Measurements from ENCODE around the gene CHST5. TPM values are rescaled to one million over a fixed set of nuclear protein-coding genes. Genes with fewer than 3 reads are reported as not detected.
"Not testable (repeated sequence)": the region's sequence is repeated elsewhere in the genome, so short reads cannot be mapped to it uniquely, and the experiment has no call there.

CHST5 gene
- total RNA-seq, 2 donors from 2014 or later, result 0.26 to 1.1 TPM

DNA sequence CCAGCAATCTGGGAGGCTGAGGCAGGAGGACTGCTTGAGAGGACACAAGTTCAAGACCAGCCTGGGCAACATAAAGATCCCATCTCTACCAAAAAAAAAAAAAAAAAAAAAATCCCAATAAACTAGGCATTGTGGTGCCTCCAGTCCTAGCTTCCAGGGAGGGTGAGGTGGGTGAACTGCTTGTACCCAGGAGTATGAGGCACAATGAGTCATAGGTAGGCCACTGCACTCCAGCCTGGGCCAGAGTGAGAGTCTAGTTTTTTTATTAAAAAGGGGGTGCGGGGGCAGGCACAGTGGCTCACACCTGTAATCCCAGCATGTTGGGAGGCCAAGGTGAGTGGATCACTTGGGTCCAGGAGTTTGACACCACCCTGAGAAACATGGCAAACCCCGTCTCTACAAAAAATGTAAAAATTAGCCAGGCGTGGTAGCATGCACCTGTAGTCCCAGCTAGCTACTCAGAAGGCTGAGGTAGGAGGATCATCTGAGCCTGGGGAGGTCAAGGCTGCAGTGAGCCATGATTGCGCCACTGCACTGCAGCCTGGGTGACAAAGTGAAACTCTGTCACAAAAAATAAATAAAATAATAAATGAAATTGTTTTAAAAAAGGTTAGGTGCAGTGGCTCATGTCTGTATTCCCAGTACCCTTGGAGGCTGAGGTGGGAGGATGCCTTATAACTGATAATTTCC lies 32.8 kb downstream of the CHST5 start:
- Histone ChIP-seq H3K27me3 (ENCODE audit: control insufficient read depth, insufficient read depth, low read length, poor library complexity, severe bottlenecking) (peaks cover 32% of the 10 kb centered on the region), H3K9ac (ENCODE audit: extremely low read depth, low read length, poor library complexity, severe bottlenecking) (no peak overlapping the region), H3K27ac (ENCODE audit: low read depth, low read length) (no peak overlapping the region), H3K36me3 (ENCODE audit: control insufficient read depth, insufficient read depth, low read length) (no peaks in the 10 kb centered on the region), H3K4me3 (ENCODE audit: low read length) (no peak overlapping the region), H3K4me1 (ENCODE audit: control insufficient read depth, insufficient read depth, low read length) (no peaks in the 10 kb centered on the region), H3K9me3 (ENCODE audit: control insufficient read depth, low read length) (no peaks in the 10 kb centered on the region)
- Mint-ChIP-seq H3K9me3 (no peaks in the 10 kb centered on the region), H3K4me3 (no peak overlapping the region), H3K4me1 (peaks cover 7% of the 10 kb centered on the region), H3K36me3 (ENCODE audit: low read depth) (no peaks in the 10 kb centered on the region), H3K27me3 (ENCODE audit: insufficient read depth) (peaks cover 45% of the 10 kb centered on the region), H3K27ac (no peak overlapping the region)
- 91 to 93% methylated on average over 2 to 3 of the region's 4 CpGs for WGBS, 2 experiments (ENCODE audit: insufficient coverage in 1 of 2, insufficient read length in 1 of 2)
- no peak for TF ChIP-seq CTCF (conservative IDR thresholded peaks at IDR 0.05)
- no peak for DNase-seq

DNA sequence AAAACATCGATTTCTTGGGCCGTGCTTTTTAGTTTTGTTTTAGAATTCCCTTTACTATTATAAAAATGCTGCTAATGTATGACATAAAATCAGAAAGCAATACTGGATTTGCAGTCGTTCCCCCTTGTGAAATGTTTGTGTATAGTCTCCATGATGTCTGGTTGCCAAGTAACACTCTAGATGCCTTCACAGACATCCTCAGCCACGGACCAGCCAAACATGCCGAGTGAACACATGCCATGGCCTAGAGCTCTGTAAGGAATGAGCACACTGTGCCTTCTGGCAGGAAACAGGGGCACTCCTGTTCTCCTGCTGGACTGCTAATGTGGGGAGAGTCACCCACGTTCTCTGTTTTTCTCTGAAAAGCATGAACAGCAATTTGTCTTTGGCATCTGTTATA lies 34.1 kb downstream of the CHST5 start:
- not testable (repeated sequence) for H3K4me1 Mint-ChIP-seq; H3K36me3 ChIP-seq (ENCODE audit: control insufficient read depth, insufficient read depth, low read length); H3K4me3 ChIP-seq (ENCODE audit: low read length); H3K27ac Mint-ChIP-seq; H3K9me3 Mint-ChIP-seq; H3K36me3 Mint-ChIP-seq (ENCODE audit: low read depth); H3K4me1 ChIP-seq (ENCODE audit: control insufficient read depth, insufficient read depth, low read length); DNase-seq; H3K9ac ChIP-seq (ENCODE audit: extremely low read depth, low read length, poor library complexity, severe bottlenecking); H3K4me3 Mint-ChIP-seq; H3K27ac ChIP-seq (ENCODE audit: low read depth, low read length); H3K9me3 ChIP-seq (ENCODE audit: control insufficient read depth, low read length)
- peaks cover 36% of the 10 kb centered on the region for H3K27me3 Mint-ChIP-seq (ENCODE audit: insufficient read depth)
- peaks cover 24% of the 10 kb centered on the region for H3K27me3 ChIP-seq (ENCODE audit: control insufficient read depth, insufficient read depth, low read length, poor library complexity, severe bottlenecking)
- 91% methylated on average over 6 of the region's 6 CpGs; no CpG with 5 or more reads in 1 of the 2 experiments for WGBS, 2 experiments (ENCODE audit: insufficient coverage in 1 of 2, insufficient read length in 1 of 2)

- no peaks in the 10 kb centered on the region for H3K4me1 ChIP-seq (ENCODE audit: control insufficient read depth, insufficient read depth, low read length)
- Mint-ChIP-seq H3K4me3 (no peak overlapping the region), H3K27ac (no peak overlapping the region), H3K9me3 (no peaks in the 10 kb centered on the region), H3K36me3 (ENCODE audit: low read depth) (no peaks in the 10 kb centered on the region), H3K27me3 (ENCODE audit: insufficient read depth) (peaks cover 34% of the 10 kb centered on the region), H3K4me1 (no peaks in the 10 kb centered on the region)
- no peaks in the 10 kb centered on the region for H3K36me3 ChIP-seq (ENCODE audit: control insufficient read depth, insufficient read depth, low read length)
- H3K9me3 ChIP-seq (ENCODE audit: control insufficient read depth, low read length), result no peaks in the 10 kb centered on the region
- no peak overlapping the region for H3K9ac ChIP-seq (ENCODE audit: extremely low read depth, low read length, poor library complexity, severe bottlenecking)
- no peak overlapping the region for H3K4me3 ChIP-seq (ENCODE audit: low read length)
- TF ChIP-seq CTCF (conservative IDR thresholded peaks at IDR 0.05), result no peak
- no peak overlapping the region for H3K27ac ChIP-seq (ENCODE audit: low read depth, low read length)
- 95 to 98% methylated on average over 5 of the region's 5 CpGs for WGBS, 2 experiments (ENCODE audit: insufficient coverage in 1 of 2, insufficient read length in 1 of 2)
- H3K27me3 ChIP-seq (ENCODE audit: control insufficient read depth, insufficient read depth, low read length, poor library complexity, severe bottlenecking), result peaks cover 20% of the 10 kb centered on the region
- DNase-seq, result no peak
These were observed 34.5 kb downstream of the CHST5 start for GRCh38 chr16:75501359-75501758.

DNA sequence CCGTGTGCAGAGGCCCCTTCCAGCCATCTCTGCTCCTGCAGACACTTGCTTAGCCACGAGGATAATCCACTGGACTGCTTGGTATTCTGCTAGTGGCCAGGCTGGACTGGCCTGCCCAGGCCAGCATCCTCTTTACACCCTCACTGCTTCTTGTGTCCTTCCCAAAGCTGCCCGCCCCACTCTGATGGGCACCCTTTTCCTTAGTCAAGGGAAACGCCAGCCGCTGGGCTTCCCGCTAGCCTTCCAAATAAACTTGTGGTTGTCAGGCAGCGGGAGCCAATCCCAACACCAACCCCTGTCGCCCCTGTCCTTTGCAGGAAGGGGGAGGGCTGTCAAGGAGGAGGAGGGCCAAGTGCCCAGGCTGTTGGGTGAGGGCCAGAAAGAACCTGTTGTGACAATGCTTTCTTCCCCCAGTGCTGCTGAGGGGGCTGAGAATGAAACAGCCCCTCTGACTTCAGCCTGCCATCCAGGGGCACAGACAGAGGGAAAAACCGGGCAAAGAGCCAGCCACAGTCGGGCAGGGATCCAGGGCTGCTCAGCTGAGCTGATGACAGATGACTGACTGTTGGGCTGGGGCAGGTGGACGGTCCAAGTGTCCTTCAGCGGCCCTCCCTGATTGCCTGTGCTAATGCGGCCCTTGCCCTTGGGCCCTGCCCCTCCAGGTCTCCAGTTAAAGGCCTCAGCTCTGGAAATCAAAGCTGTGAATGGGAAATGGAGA lies 37.1 kb downstream of the CHST5 start:
- not testable (repeated sequence) for H3K4me3 Mint-ChIP-seq; DNase-seq; H3K4me1 ChIP-seq (ENCODE audit: control insufficient read depth, insufficient read depth, low read length); H3K4me1 Mint-ChIP-seq; H3K4me3 ChIP-seq (ENCODE audit: low read length); H3K27ac ChIP-seq (ENCODE audit: low read depth, low read length); H3K27ac Mint-ChIP-seq; H3K36me3 Mint-ChIP-seq (ENCODE audit: low read depth); H3K9me3 ChIP-seq (ENCODE audit: control insufficient read depth, low read length); H3K9ac ChIP-seq (ENCODE audit: extremely low read depth, low read length, poor library complexity, severe bottlenecking); H3K36me3 ChIP-seq (ENCODE audit: control insufficient read depth, insufficient read depth, low read length); H3K9me3 Mint-ChIP-seq
- peaks cover 24% of the 10 kb centered on the region for H3K27me3 Mint-ChIP-seq (ENCODE audit: insufficient read depth)
- peaks cover 15% of the 10 kb centered on the region for H3K27me3 ChIP-seq (ENCODE audit: control insufficient read depth, insufficient read depth, low read length, poor library complexity, severe bottlenecking)
- WGBS, 2 experiments (ENCODE audit: insufficient coverage in 1 of 2, insufficient read length in 1 of 2), result 84 to 100% methylated on average over 1 to 6 of the region's 13 CpGs

Data from endodermal cell (in vitro differentiated cells).